Measurements from ENCODE around the gene RBX1. TPM values are rescaled to one million over a fixed set of nuclear protein-coding genes. Genes with fewer than 3 reads are reported as not detected.
"Not testable (repeated sequence)": the region's sequence is repeated elsewhere in the genome, so short reads cannot be mapped to it uniquely, and the experiment has no call there.

RBX1 gene
- 124 TPM for polyA plus RNA-seq (2012; ENCODE audit: insufficient read depth, insufficient read length)

DNA sequence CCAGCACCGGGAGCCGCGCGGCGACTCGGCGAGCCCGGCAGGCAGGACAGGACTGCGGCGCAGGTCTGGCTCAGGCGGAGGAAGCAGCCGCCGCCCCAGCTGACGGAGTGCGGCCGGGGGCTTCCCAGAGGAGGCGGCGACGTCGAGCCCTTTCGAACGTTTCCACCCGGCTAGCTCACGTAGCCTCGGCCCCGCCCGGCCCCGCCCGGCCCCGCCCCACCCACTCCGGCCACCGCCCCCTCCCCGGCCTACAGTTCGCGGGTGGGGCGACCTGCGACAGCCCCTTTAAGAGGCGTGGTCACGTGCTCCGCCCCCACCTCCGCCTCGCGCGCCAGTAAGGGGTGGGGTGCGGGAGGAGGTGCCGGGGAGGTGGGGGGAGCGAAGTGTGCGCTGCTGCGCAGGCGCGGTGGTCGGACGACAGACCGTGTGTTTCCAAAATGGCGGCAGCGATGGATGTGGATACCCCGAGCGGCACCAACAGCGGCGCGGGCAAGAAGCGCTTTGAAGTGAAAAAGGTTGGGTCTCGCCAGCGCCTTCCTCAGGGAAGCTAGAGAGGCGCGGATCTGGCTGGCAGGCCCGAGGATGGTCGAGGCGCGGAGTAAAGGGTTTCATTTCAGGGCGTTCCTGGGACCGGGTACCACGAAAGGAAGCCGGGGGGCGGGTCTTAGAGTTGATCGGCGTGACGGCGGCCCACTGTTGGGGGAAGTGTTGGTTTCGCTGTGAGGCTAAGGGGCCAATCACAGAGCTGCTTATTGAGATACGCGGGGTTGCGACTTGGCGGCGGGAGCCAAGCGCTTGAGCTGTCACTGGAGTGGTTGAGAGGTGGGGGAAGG is at the start of gene RBX1:
Gene RBX1, plus strand, starts transcription at position 417 of the 833 bp plus-strand sequence. Its CDS starts 21 bp downstream, at position 438.
- peak; percentile 98 for DNase-seq (ENCODE audit: low read depth, low spot score)

DNA sequence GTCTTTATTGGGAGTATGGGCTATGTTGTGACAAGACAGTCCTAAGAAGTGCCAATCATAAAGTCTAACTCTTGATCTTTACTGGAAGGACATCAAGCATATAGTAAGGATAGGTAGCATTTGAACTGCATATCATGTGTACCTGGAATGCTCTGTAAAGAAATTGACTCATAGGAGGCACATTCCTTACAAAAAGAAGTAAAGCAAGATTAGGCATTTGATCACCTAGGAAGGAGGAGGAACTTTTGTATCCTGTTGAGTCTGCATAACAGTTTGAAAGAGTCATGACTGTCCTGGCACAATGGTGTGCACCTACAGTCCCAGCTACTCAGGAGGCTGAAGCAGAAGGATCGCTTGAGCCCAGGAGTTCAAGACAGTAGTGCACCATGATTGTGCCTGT is 47.1 kb upstream of the RBX1 start:
- no peak for DNase-seq (ENCODE audit: low read depth, low spot score)

More for the DNA sequence above, at the start of gene RBX1:
- peak within 1 kb of the TSS; percentile 97 for H3K4me3 ChIP-seq (ENCODE audit: low read length)

GRCh38 chr22:40908895-40909294 is 42.3 kb upstream of the RBX1 start:
- no peak for DNase-seq (ENCODE audit: low read depth, low spot score)
- H3K4me3 ChIP-seq (ENCODE audit: low read length): no peak overlapping the region

More for the DNA sequence above, 47.1 kb upstream of the RBX1 start:
- H3K4me3 ChIP-seq (ENCODE audit: low read length): no peak overlapping the region

- DNase-seq (ENCODE audit: low read depth, low spot score): no peak
Measured at GRCh38 chr22:40911772-40912171, 39.4 kb upstream of the RBX1 start.

GRCh38 chr22:40912987-40913386 is 38.2 kb upstream of the RBX1 start:
- not testable (repeated sequence) for H3K4me3 ChIP-seq (ENCODE audit: low read length); DNase-seq (ENCODE audit: low read depth, low spot score)

More at GRCh38 chr22:40911772-40912171, 39.4 kb upstream of the RBX1 start:
- H3K4me3 ChIP-seq (ENCODE audit: low read length): no peak overlapping the region

- no peak for DNase-seq (ENCODE audit: low read depth, low spot score)
- no peak overlapping the region for H3K4me3 ChIP-seq (ENCODE audit: low read length)
Measured at GRCh38 chr22:40919446-40919845, 31.7 kb upstream of the RBX1 start.

- no peak overlapping the region for H3K4me3 ChIP-seq (ENCODE audit: low read length)
- DNase-seq (ENCODE audit: low read depth, low spot score): no peak
Measured at GRCh38 chr22:40920526-40920925, 30.7 kb upstream of the RBX1 start.

DNA sequence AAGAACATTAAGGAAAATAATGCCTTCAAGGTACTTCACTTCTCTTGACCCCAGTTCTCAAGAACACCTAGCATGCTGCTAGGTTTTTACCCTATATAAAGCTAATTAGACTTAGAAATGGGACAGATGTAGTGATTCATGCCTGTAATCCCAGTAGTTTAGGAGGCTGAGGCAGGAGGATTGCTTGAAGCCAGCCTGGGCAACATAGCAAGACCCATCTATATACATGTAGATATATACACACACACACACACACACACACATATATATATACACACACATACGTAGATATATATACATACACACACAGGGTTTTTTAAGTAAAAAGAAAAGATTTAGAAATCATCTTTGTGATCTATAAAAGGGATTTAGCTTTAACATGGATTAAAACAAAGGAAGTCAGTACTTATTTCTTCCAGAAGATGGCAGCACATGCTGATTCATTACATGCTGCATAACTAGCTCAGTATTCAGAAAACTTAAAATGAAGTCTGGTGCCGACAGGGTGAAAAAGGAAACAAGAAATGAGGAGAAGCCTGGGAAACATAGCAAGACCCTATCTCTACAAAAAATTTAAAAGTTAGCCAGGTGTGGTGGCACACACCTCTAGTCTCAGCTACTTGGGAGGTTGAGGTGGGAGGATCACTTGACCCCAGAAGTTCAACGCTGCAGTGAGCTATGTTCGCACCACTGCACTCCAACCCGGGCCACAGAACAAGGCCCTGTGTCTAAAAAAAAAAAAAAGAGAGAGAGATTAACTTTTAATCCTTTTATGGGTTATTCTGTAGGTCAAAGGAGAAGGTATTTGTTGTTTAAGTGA is 28.5 kb upstream of the RBX1 start:
- H3K4me3 ChIP-seq (ENCODE audit: low read length): no peak overlapping the region
- DNase-seq (ENCODE audit: low read depth, low spot score): peak; percentile 67

DNA sequence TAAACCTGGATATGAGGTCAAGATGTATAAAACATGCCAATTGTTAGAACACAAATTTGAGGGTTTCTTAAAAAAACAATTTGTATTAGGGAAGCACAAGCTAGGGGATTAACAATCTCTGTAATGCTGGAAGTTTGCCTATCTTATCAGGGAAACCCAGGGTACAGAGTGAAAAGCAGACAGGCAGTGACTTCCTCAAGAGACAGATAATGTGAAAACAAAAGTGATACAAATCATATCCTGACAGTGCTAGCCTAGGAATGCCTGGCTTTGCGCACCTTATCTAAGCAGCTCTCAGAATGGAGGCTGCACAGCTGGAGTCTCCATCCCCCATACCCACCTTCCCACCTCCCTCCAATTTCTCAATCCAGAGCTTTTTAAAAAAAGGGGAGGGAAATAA is 22.5 kb upstream of the RBX1 start:
- H3K4me3 ChIP-seq (ENCODE audit: low read length): no peak overlapping the region
- no peak for DNase-seq (ENCODE audit: low read depth, low spot score)

DNA sequence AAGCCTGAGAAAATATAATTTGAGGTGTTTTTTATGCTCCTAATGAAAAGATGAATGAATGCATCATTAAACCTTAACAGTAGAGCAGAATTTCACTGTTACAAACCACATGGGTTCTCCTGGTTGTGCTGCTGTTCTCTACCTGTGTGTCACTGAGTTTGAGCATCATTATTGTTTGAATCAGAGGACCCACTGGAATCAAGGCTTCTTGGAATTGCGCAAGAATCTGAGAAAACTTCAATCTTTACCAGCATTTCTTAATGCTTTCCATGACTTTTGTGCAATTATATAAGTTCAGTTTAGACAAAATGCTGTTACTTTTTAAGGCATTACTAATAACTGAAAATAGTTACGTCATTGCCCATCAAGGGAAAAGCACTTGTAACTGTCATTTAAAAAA is 18.8 kb upstream of the RBX1 start:
- H3K4me3 ChIP-seq (ENCODE audit: low read length): no peak overlapping the region
- DNase-seq (ENCODE audit: low read depth, low spot score): no peak

DNA sequence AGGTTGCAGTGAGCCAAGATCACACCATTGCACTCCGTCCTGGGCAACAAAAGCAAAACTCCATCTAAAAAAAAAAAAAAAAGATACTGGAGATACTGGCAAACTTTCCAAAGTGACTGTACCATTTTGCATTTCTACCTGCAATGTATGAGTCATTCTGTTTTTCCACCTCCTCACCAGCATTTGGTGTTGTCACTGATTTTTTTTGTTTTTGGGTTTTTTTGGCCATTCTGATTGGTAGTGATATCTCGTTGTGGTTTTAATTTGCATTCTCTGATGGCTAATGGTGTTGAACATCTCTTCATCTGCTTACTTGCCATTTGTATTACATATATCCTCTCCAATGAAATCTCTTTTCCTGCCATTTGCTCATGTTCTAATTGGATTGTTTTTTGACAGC is 12.0 kb upstream of the RBX1 start:
- DNase-seq (ENCODE audit: low read depth, low spot score): no peak

GRCh38 chr22:40951795-40952605 is 822 bp downstream of the RBX1 start:
- peak; percentile 14 for DNase-seq (ENCODE audit: low read depth, low spot score)
- peak overlapping the region; percentile 97 for H3K4me3 ChIP-seq (ENCODE audit: low read length)

More for the DNA sequence above, 12.0 kb upstream of the RBX1 start:
- H3K4me3 ChIP-seq (ENCODE audit: low read length): no peak overlapping the region

- no peak overlapping the region for H3K4me3 ChIP-seq (ENCODE audit: low read length)
- DNase-seq (ENCODE audit: low read depth, low spot score): no peak
Measured at GRCh38 chr22:40953471-40953870, 2.3 kb downstream of the RBX1 start.

DNA sequence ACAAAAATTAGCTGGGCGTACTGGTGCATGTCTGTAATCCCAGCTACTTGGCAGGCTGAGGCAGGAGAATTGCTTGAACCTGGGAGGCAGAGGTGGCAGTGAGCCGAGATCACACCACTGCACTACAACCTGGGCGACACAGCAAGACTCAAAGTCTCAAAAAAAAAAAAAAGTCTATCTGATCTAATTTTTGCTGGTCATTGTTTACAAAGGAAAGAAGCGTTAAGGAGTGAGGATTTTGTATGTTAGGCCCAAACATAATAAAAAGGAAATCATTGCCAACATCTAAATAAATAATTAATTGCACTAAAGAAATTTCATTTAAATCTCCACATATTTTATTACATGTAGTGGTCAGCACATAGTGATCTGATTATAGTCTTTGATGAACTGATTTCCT is 2.9 kb downstream of the RBX1 start:
- no peak overlapping the region for H3K4me3 ChIP-seq (ENCODE audit: low read length)
- DNase-seq (ENCODE audit: low read depth, low spot score): no peak

DNA sequence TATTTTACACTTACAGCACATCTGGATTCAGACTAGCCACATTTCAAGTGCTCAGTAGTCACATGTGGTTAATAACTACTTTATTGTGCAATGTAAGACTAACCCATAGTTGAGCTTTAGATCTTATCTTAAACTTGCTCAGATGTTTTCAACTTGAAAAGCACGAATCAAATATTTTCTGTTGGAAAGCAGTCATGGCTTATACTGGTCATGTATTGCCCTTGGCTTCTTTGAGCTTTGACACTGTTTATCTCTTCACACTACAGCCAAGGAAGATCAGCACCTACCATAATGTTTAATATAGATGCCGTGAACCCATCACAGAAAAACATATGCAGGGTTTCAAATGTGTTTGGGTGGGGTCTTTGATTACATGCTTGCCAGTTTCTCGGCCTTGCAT is 4.4 kb downstream of the RBX1 start:
- peak; percentile 20 for DNase-seq (ENCODE audit: low read depth, low spot score)
- no peak overlapping the region for H3K4me3 ChIP-seq (ENCODE audit: low read length)

DNA sequence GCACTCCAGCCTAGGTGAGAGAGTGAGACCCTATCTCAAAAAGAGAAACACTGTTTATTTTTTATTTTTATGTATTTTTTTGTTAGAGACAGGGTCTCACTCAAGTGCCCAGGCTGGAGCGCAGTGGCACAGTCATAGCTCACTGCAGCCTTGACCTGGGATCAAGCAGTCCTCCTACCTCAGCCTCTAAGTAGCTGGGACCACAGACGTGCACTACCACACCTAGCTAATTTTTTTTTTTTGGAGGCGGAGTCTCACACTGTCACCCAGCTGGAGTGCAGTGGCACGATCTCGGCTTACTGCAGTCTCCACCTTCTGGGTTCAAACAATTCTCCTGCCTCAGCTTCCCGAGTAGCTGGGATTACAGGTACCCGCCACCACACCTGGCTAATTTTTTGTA is 6.4 kb downstream of the RBX1 start:
- no peak overlapping the region for H3K4me3 ChIP-seq (ENCODE audit: low read length)
- no peak for DNase-seq (ENCODE audit: low read depth, low spot score)

- no peak for DNase-seq (ENCODE audit: low read depth, low spot score)
- no peak overlapping the region for H3K4me3 ChIP-seq (ENCODE audit: low read length)
Measured at GRCh38 chr22:40958299-40958698, 7.1 kb downstream of the RBX1 start.

GRCh38 chr22:40960145-40960544 is 9.0 kb downstream of the RBX1 start:
- DNase-seq (ENCODE audit: low read depth, low spot score): no peak
- no peak overlapping the region for H3K4me3 ChIP-seq (ENCODE audit: low read length)
